SU-DHL-6 (cell line): ENCODE data around the gene SZRD1.

Experiments
- H2AFZ ChIP-seq: fragments of 200-600 bp; sonication (generic); 2 replicates; pipeline ENCODE4 v1.6.1; 2014; ENCODE audit warnings: low read depth, mild to moderate bottlenecking, moderate library complexity, mixed read lengths, antibody characterized with exemption, low read length; ENCODE audit not compliant: severe bottlenecking
- H3F3A ChIP-seq: fragments of 200-600 bp; shearing (Covaris generic); 2 replicates; pipeline ENCODE4 v1.6.0; 2016; ENCODE audit warnings: antibody characterized with exemption, mild to moderate bottlenecking; ENCODE audit not compliant: insufficient read depth
- H3K27ac ChIP-seq: fragments of 200-600 bp; sonication (generic); 2 replicates; pipeline ENCODE4 v1.5.1; 2016; ENCODE audit warnings: low read depth, mild to moderate bottlenecking, low read length, moderate library complexity, mixed read lengths
- H3K27me3 ChIP-seq: fragments of 200-600 bp; sonication (generic), shearing (Covaris generic); 2 replicates; pipeline ENCODE4 v1.6.0; 2014; ENCODE audit warnings: mild to moderate bottlenecking, low read length
- H3K36me3 ChIP-seq: fragments of 200-600 bp; sonication (generic); 2 replicates; pipeline ENCODE4 v1.6.1; 2014; ENCODE audit warnings: mild to moderate bottlenecking, low read length, mixed read lengths
- H3K4me2 ChIP-seq: fragments of 300-600, 200-600 bp; shearing (Covaris generic), sonication (generic); 2 replicates; pipeline ENCODE4 v1.6.0; 2014; ENCODE audit warnings: low read length, low read depth, mild to moderate bottlenecking; ENCODE audit not compliant: poor library complexity, severe bottlenecking
- H3K4me3 ChIP-seq: fragments of 200-600 bp; sonication (generic); 2 replicates; pipeline ENCODE4 v1.5.1; 2014; ENCODE audit warnings: antibody characterized with exemption, low read length, mild to moderate bottlenecking, mixed read lengths; ENCODE audit not compliant: insufficient read depth, poor library complexity, severe bottlenecking
- H3K79me2 ChIP-seq: fragments of 200-600 bp; sonication (generic); 2 replicates; pipeline ENCODE4 v1.6.1; 2014; ENCODE audit warnings: mild to moderate bottlenecking, low read length, moderate library complexity; ENCODE audit not compliant: insufficient read depth
- H3K9ac ChIP-seq: fragments of 200-600 bp; sonication (generic); 2 replicates; pipeline ENCODE4 v1.7.0; 2014; ENCODE audit warnings: mild to moderate bottlenecking, low read length
- H3K9me2 ChIP-seq: fragments of 200-600 bp; sonication (generic); replicated peaks from 2 replicates; pipeline ENCODE4 v1.6.1; 2014; ENCODE audit warnings: low read length; ENCODE audit not compliant: insufficient read depth
- H3K9me3 ChIP-seq: fragments of 200-600 bp; sonication (generic); 2 replicates; pipeline ENCODE4 v1.6.1; 2014; ENCODE audit warnings: low read length, mixed read lengths; ENCODE audit not compliant: insufficient read depth
- H4K20me1 ChIP-seq: fragments of 200-600 bp; sonication (generic); 2 replicates; pipeline ENCODE4 v1.6.1; 2014; ENCODE audit warnings: low read depth, mild to moderate bottlenecking, antibody characterized with exemption, low read length, moderate library complexity, mixed read lengths
- EZH2phosphoT487 ChIP-seq: fragments of 200-600 bp; sonication (generic), shearing (Covaris generic); conservative IDR thresholded peaks from 2 replicates; pipeline ENCODE4 v1.6.1; 2018; ENCODE audit warnings: mild to moderate bottlenecking, antibody characterized with exemption, low read length, moderate library complexity, mixed read lengths
- TF ChIP-seq, protein P1 (sequence below): fragments of 200-600 bp; sonication (generic); IDR thresholded peaks from one replicate; pipeline ENCODE4 v1.5.1; 2017; ENCODE audit warnings: antibody characterized with exemption, mild to moderate bottlenecking, low read length, moderate library complexity; ENCODE audit not compliant: insufficient read depth, poor library complexity, severe bottlenecking

SZRD1 gene

DNA sequence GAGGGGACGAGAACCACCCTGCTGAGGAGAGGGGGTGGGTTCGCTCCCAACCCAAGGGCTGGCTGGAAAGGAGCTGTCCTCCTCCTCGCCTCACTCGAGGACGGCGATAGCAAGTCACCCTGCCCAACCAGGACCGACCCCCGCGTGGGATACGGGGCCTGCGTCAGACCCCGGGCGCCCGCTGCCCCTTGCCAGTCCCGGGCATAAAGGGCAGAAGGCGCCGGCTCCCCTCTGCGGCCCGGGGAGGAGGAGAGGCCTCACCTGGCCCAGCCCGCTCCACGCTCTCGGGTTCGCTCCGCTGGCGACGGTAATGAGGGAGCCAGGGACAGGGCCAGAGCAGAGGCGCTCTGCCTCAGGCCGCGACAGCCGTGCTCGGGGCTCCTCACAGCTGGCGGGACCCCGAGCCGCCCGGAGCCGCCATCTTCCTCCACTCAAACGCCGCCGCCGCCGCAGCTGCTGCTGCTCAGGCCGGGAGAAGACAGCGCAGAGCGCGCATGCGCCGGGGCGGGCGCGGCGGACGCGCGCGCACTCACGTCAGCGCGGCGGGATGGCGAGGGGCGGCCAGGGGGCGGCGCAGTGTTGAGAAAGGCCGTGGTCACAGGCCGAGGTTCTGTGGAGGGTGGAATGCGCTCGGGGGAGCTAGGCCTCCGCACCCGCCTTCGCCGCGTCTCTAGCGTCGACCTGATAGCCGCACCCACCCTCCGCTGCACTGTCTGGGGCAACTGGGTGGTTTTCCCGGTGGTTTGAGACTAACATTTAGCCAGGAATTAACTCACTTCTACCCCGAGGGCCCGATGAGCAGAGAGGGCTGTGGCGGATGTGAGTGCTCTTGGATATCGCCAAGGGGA, 14.8 kb upstream of the SZRD1 start, which contains the start of gene FBXO42:
Gene FBXO42, minus strand, starts transcription at position 487 of the 848 bp plus-strand sequence. CDS start 37,062 bp downstream, outside the sequence.
- Histone ChIP-seq H3K9me2 (no peaks in the 10 kb centered on the region), H2AFZ (peak within 1 kb of the TSS; percentile 76), H3K9ac (peak within 1 kb of the TSS; percentile 73), H4K20me1 (no peaks in the 10 kb centered on the region), H3F3A (no peaks in the 10 kb centered on the region; the same call in 1 of the 2 replicates), H3K79me2 (peaks cover 46% of the 10 kb centered on the region), H3K4me3 (peak within 1 kb of the TSS; percentile 62), H3K36me3 (no peaks in the 10 kb centered on the region), H3K27me3 (no peaks in the 10 kb centered on the region), H3K27ac (peak within 1 kb of the TSS; percentile 38), H3K4me2 (peak within 1 kb of the TSS; percentile 81), H3K9me3 (no peaks in the 10 kb centered on the region)
- TF ChIP-seq EZH2phosphoT487: no peak
- TF ChIP-seq, protein P1, sequence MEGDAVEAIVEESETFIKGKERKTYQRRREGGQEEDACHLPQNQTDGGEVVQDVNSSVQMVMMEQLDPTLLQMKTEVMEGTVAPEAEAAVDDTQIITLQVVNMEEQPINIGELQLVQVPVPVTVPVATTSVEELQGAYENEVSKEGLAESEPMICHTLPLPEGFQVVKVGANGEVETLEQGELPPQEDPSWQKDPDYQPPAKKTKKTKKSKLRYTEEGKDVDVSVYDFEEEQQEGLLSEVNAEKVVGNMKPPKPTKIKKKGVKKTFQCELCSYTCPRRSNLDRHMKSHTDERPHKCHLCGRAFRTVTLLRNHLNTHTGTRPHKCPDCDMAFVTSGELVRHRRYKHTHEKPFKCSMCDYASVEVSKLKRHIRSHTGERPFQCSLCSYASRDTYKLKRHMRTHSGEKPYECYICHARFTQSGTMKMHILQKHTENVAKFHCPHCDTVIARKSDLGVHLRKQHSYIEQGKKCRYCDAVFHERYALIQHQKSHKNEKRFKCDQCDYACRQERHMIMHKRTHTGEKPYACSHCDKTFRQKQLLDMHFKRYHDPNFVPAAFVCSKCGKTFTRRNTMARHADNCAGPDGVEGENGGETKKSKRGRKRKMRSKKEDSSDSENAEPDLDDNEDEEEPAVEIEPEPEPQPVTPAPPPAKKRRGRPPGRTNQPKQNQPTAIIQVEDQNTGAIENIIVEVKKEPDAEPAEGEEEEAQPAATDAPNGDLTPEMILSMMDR: peak; percentile 15

DNA sequence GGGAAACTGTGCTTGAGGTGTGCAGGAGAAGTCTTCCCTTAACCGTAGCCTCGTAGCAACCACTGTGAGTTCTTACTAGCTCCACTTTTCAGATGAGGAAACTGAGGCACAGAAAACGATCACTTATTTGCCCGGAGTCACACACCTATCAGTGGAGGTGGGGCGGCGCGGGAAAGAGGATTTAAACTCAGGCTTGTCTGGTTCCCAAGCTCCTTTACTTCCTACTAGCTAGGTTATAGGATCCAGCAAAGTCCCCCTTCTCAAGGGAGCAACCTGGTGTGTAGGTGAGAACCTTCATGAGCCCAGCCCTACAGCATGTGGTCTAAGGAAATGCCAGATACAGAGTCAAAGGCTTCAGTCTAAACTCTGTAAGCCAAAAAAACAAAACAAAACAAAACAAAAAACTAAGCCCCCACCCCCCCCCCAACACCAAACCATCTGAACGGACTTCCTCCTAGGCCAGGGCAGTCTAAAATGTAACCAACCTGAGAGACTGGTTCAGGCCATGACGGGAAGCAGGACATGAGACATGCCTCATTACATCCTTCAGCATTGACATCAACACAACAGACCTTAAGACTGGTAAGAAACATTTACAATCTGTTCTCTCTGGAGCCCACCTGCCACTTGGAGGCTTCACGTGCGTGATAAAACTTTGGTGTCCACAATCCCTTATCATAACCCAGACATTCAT, 14.1 kb upstream of the SZRD1 start:
- Histone ChIP-seq H3K79me2 (peaks cover 41% of the 10 kb centered on the region), H4K20me1 (no peaks in the 10 kb centered on the region), H3K27me3 (no peaks in the 10 kb centered on the region), H3F3A (no peaks in the 10 kb centered on the region; the same call in 1 of the 2 replicates), H2AFZ (peak overlapping the region; percentile 76), H3K9me2 (no peaks in the 10 kb centered on the region), H3K4me2 (peak overlapping the region; percentile 74), H3K4me3 (peak overlapping the region; percentile 51), H3K27ac (peak overlapping the region; percentile 38; the same call in 1 of the 2 replicates), H3K9me3 (no peaks in the 10 kb centered on the region), H3K36me3 (no peaks in the 10 kb centered on the region), H3K9ac (peak overlapping the region; percentile 73)
- TF ChIP-seq, protein P1: no peak
- TF ChIP-seq EZH2phosphoT487: no peak

DNA sequence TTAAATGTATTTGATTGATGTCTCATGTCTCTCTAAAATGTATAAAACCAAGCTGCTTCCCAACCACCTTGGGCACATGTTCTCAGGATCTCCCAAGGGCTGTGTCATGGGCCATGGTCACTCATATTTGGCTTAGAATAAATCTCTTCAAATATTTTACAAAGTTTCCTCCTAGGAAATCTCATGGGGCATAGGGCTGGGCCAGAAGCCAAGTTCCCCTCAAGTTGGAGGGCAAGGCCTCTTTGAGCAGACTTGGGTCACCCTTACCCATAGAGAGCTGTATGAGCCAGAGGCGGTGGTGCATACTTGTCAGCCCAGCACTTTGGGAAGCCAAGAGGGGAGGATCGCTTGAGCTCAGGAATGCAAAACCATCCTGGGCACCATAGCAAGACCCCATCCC, 12.4 kb upstream of the SZRD1 start:
- Histone ChIP-seq H3K27ac (no peak overlapping the region), H3K36me3 (no peaks in the 10 kb centered on the region), H3K9ac (no peak overlapping the region), H4K20me1 (no peaks in the 10 kb centered on the region), H2AFZ (no peak overlapping the region), H3K27me3 (no peaks in the 10 kb centered on the region), H3K9me2 (no peaks in the 10 kb centered on the region), H3F3A (no peaks in the 10 kb centered on the region; the same call in 1 of the 2 replicates), H3K79me2 (peaks cover 24% of the 10 kb centered on the region), H3K9me3 (no peaks in the 10 kb centered on the region), H3K4me2 (no peak overlapping the region), H3K4me3 (no peak overlapping the region)
- TF ChIP-seq, protein P1: no peak
- TF ChIP-seq EZH2phosphoT487: no peak
